ENCODE data around the gene CLDN3. TPM values are rescaled to one million over a fixed set of nuclear protein-coding genes. Genes with fewer than 3 reads are reported as not detected.
"Not testable (repeated sequence)": the region's sequence is repeated elsewhere in the genome, so short reads cannot be mapped to it uniquely, and the experiment has no call there.

CLDN3 gene, protein sequence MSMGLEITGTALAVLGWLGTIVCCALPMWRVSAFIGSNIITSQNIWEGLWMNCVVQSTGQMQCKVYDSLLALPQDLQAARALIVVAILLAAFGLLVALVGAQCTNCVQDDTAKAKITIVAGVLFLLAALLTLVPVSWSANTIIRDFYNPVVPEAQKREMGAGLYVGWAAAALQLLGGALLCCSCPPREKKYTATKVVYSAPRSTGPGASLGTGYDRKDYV
- not detected for polyA plus RNA-seq

DNA sequence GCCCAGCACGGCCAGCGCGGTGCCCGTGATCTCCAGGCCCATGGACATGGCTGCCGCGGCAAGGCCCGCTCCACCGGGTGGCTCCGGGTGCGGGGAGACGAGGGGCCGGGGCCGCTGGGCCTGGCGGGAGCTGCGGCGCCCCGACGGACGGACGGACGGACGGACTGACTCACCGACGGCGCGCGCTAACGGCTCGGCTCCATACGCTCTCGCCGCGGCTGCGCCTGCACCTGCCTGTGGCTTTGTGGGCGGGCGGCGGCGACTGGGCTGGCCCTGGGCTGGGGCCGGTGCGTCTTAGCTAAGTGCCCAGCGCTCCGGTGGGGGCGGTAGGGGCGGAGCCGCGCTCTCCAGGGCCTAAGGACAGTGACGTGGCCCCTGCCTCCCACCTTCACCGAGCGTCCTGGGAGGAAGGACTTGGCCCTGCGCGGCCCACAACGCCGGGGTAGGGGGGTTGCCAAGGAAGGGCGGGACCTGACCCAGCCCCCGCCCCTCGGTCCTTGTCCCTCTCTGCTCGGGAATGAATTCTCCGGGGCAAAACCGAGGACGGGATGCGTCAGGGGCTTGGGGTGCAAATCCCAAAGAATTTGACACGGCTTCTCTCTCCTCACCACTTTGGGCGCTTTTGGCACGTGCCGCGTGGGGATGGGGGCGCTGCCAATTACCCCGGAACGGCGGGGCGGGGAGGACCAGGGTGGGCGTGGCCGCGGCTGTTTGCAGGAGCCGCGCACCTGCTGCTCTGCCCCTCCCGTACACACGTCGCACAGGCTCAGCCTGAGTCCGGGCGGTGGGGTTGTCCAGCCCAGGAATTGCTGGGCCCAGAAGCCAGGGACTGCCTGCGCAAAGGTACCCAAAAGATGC lies at the start of gene CLDN3:
Gene CLDN3 (minus strand): TSS at position 269 of the 858 bp plus-strand sequence. CDS start 221 bp downstream, at position 48.
- Mint-ChIP-seq H3K9me3 (peaks cover 0 to 5% (median 3%) of the 10 kb centered on the region in 3 donors), H3K27ac (no peak within 1 kb of the TSS), H3K4me1 (peaks cover 0 to 2% (median 0%) of the 10 kb centered on the region in 3 donors), H3K27me3 (peaks cover 23% of the 10 kb centered on the region), H3K36me3 (peaks cover 4% of the 10 kb centered on the region), H3K4me3 (peak within 1 kb of the TSS; percentile 24 to 77 (median 54))

DNA sequence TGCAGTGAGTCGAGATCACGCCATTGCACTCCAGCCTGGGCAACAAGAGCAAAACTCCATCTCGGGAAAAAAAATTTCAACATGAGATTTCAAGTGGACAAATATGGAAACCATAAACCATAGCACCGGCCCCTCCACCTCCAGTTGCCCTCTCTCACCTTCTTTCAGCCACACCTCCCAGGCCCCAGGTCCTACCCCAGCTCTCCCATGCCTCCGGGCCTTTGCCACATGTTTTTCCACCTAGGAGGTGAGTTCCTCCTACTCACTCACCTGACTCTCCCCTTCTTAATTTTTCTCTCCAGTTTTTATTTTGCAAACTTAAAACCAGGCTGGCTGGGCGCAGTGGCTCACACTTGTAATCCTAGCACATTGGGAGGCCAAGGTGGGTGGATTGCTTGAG lies 47.1 kb upstream of the CLDN3 start:
- H3K4me3 Mint-ChIP-seq = no peak overlapping the region
- H3K4me1 Mint-ChIP-seq = peaks cover 0 to 6% (median 0%) of the 10 kb centered on the region in 3 donors
- H3K27me3 Mint-ChIP-seq = peaks cover 4% of the 10 kb centered on the region
- no peak overlapping the region for H3K27ac Mint-ChIP-seq
- peaks cover 2 to 16% (median 10%) of the 10 kb centered on the region in 3 donors for H3K9me3 Mint-ChIP-seq
- peaks cover 5% of the 10 kb centered on the region for H3K36me3 Mint-ChIP-seq

DNA sequence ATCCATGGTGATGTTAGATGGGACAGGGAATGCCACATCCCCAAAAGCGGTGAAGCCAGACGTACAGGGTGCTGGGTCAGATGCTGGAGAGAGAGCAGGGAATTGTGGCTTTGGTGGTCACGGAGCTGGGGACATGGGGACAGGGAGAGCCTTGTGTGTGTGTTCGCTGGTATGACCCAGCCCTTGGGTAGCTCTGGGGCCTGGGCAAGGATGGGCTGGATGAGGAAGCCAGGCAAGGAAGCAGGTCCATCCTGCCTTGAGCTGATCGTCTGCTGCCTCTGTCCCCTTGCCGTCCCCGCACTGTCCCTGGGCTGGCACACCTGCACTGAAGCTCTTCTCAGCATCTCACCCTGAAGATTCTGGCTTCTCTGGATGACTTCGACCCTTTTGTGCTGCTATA lies 45.4 kb upstream of the CLDN3 start:
- no peak overlapping the region for H3K27ac Mint-ChIP-seq

DNA sequence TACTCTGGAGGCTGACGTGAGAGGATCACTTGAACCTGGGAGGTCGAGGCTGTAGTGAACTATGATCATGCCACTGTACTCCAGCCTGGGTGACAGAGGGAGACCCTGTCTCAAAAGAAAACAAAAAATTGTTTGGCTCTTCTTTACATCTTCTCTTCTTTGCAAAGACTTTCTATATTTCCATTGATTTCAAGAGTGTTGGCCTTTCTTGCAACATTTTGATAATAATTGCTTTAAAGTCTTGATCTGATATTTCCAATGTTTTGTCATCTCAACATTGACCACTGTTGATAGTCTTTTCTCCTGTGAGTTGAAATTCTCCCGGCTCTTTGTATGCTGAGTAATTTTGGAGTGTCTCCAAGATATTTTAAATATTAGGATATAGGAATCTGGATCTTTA lies 42.9 kb upstream of the CLDN3 start:
- Mint-ChIP-seq H3K4me3 (no peak overlapping the region), H3K4me1 (peaks cover 0 to 2% (median 0%) of the 10 kb centered on the region in 3 donors), H3K27ac (no peak overlapping the region), H3K9me3 (peaks cover 2 to 16% (median 10%) of the 10 kb centered on the region in 3 donors), H3K27me3 (peaks cover 9% of the 10 kb centered on the region), H3K36me3 (peaks cover under 1% of the 10 kb centered on the region)

More for the DNA sequence above, 45.4 kb upstream of the CLDN3 start:
- Mint-ChIP-seq H3K9me3 (peaks cover 2 to 16% (median 10%) of the 10 kb centered on the region in 3 donors), H3K4me3 (no peak overlapping the region), H3K27me3 (peaks cover 9% of the 10 kb centered on the region), H3K4me1 (peaks cover 0 to 4% (median 0%) of the 10 kb centered on the region in 3 donors), H3K36me3 (peaks cover 2% of the 10 kb centered on the region)

DNA sequence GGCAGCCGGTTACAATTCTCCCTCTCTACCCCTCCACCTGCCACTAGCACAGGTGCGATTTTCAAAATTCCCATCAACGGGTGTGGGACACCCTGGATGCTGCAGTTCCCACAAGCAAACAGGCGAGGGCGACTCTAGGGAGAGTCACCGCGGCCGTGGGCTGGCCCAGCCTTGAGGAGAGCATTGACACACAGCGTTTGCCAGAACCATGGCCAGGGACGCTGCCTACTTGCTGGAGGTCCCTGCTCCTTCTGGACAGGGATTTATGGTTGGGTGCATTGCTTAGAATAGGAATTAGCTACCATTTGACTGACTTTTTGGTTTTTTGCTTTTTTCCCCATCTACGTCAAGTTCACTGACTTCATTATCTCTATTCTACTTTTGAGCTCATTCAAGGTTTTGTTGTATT lies 41.7 kb upstream of the CLDN3 start:
- peaks cover 9% of the 10 kb centered on the region for H3K27me3 Mint-ChIP-seq
- H3K4me3 Mint-ChIP-seq = no peak overlapping the region
- no peaks in the 10 kb centered on the region for H3K36me3 Mint-ChIP-seq
- peaks cover 2 to 16% (median 10%) of the 10 kb centered on the region in 3 donors for H3K9me3 Mint-ChIP-seq
- peaks cover 0 to 2% (median 0%) of the 10 kb centered on the region in 3 donors for H3K4me1 Mint-ChIP-seq
- no peak overlapping the region for H3K27ac Mint-ChIP-seq

DNA sequence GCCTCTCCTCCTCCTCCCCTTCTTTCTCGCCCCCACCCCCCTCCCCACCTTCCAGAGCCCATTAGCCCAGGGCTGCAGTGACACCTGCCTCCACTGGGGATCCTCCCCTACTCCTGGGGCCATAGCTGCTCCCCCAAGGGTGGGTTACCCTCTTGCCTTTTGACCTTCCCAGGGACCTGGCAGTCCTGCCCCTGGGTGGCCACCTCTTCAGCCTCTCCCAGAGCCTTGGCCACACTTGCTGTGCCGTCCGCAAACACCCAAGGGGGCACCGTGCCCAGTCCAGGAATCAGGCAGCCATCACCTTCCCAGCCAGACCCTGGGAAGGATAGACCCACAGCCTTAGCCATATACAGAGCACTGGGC lies 40.9 kb upstream of the CLDN3 start:
- Mint-ChIP-seq H3K4me1 (peaks cover 0 to 2% (median 0%) of the 10 kb centered on the region in 3 donors), H3K36me3 (no peaks in the 10 kb centered on the region), H3K27ac (no peak overlapping the region), H3K4me3 (peak overlapping the region in 1 of 4 donors; percentile 45), H3K9me3 (peaks cover 2 to 16% (median 10%) of the 10 kb centered on the region in 3 donors), H3K27me3 (peaks cover 9% of the 10 kb centered on the region)

DNA sequence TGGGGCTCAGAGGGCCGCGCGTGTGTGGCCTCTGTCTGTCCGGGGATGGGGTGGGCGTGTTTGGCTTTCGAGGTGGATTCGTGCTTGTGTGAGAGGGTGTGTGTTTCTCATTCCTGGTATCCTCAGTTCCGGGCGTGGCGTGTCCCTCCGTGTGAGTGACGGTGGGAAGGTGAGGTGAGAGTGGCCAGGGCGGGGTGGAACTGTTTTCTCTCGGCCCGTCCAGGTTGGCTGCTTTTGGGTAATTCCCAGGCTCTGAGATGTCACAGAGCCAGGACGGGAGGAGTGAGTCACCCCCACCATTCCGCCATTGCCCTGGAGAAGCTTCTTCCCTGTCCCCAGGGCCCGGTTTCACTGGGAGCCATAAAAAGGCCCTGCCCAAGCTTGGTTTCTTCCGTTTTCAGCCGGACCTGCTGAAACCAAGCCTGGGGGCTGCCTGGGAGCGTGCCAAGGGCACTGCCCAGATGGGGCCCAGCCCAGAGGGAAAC lies 39.4 kb upstream of the CLDN3 start:
- H3K9me3 Mint-ChIP-seq = peaks cover 2 to 13% (median 10%) of the 10 kb centered on the region in 3 donors
- no peak overlapping the region for H3K4me3 Mint-ChIP-seq
- no peak overlapping the region for H3K27ac Mint-ChIP-seq
- H3K4me1 Mint-ChIP-seq = peaks cover 0 to 2% (median 0%) of the 10 kb centered on the region in 3 donors
- no peaks in the 10 kb centered on the region for H3K36me3 Mint-ChIP-seq
- peaks cover 9% of the 10 kb centered on the region for H3K27me3 Mint-ChIP-seq

DNA sequence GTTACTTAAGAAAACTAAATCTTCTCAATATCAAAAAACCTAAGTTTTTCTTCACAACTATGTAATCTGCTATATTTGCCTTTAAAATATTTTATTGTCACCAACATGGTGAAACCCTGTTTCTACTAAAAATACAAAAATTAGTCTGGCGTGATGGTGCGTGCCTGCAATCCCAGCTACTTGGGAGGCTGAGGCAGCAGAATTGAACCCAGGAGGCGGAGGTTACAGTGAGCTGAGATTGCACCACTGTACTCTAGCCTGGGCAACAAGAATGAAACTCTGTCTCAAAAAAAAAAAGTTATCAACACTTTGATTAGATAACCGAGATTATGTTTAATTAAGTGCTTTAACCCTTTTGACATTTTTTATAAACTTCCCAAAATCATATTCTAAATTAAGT lies 32.4 kb upstream of the CLDN3 start:
- no peak overlapping the region for H3K4me3 Mint-ChIP-seq
- no peaks in the 10 kb centered on the region for H3K27me3 Mint-ChIP-seq
- no peaks in the 10 kb centered on the region for H3K4me1 Mint-ChIP-seq
- H3K9me3 Mint-ChIP-seq = peaks cover 0 to 2% (median 0%) of the 10 kb centered on the region in 3 donors
- H3K36me3 Mint-ChIP-seq = no peaks in the 10 kb centered on the region
- H3K27ac Mint-ChIP-seq = no peak overlapping the region

DNA sequence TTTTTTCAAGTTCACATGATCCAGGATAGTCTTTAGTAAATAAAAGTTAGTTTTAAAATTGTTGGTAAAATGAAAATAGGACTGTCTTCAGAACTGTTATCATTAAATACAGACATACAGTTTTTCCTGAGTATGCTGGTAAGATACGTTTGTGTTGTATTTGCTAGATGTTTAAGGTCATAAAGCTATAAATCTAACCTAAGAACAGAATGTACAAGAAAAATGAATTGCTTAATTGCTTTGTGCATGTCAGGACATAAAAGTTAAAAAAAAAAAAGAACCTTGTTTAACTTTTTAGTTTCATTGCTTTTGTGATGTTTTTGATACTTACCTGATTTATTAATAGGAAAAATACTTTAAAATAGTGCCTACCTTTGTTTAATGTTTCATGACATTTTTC lies 31.5 kb upstream of the CLDN3 start:
- H3K9me3 Mint-ChIP-seq = peaks cover 0 to 2% (median 0%) of the 10 kb centered on the region in 3 donors
- H3K4me3 Mint-ChIP-seq = no peak overlapping the region
- H3K36me3 Mint-ChIP-seq = no peaks in the 10 kb centered on the region
- H3K27me3 Mint-ChIP-seq = no peaks in the 10 kb centered on the region
- no peaks in the 10 kb centered on the region for H3K4me1 Mint-ChIP-seq
- H3K27ac Mint-ChIP-seq = no peak overlapping the region

DNA sequence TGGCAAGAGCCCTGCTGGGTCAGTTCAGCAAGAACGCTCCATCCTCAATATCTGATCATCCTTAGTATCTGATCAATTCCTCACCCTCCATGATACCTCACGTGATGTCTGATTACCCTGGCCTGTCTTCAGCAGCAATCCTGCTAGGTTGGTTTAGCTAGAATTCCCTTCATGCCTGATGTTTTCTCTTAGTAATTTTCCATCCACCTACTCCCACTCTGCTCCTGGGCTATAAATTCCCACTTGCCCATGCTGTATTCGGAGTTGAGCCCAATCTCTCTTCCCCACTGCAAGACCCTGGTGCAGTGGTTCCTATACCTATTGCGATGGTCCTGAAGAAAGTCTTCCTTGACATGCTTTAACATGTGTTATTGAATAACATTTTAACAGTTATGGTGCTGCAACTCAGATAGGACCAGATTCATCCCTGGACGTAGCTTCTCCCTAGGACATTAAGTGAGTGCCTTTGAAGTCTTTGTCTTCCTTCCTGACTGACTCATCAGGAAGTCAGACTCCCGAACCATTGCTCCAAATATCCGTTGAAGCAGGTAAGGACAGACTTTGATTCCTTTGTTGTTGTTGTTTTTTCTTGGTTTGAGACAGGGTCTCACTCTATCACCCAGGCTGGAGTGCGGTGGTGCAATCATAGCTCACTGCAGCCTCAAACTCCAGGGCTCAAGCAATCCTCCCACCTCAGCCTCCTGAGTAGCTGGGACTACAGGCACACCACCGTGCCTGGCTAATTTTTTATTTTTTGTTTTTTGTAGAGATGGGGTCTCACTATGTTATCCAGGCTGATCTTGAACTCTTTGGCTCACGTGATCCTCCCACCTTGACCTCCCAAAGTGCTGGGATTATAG lies 29.4 kb upstream of the CLDN3 start:
- Mint-ChIP-seq H3K9me3 (peaks cover 0 to 2% (median 0%) of the 10 kb centered on the region in 3 donors), H3K4me3 (no peak overlapping the region), H3K27ac (no peak overlapping the region), H3K36me3 (no peaks in the 10 kb centered on the region), H3K4me1 (no peaks in the 10 kb centered on the region), H3K27me3 (no peaks in the 10 kb centered on the region)

DNA sequence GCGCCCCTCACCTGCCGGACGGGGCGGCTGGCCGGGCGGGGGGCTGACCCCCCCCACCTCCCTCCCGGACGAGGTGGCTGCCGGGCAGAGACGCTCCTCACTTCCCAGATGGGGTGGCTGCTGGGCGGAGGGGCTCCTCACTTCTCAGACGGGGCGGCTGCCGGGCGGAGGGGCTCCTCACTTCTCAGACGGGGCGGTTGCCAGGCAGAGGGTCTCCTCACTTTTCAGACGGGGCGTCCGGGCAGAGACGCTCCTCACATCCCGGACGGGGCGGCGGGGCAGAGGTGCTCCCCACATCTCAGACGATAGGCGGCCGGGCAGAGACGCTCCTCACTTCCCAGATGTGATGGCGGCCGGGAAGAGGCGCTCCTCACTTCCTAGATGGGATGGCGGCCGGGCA lies 27.1 kb upstream of the CLDN3 start:
- H3K9me3 Mint-ChIP-seq, H3K4me1 Mint-ChIP-seq, H3K36me3 Mint-ChIP-seq, H3K27me3 Mint-ChIP-seq, H3K27ac Mint-ChIP-seq, H3K4me3 Mint-ChIP-seq: not testable (repeated sequence)

DNA sequence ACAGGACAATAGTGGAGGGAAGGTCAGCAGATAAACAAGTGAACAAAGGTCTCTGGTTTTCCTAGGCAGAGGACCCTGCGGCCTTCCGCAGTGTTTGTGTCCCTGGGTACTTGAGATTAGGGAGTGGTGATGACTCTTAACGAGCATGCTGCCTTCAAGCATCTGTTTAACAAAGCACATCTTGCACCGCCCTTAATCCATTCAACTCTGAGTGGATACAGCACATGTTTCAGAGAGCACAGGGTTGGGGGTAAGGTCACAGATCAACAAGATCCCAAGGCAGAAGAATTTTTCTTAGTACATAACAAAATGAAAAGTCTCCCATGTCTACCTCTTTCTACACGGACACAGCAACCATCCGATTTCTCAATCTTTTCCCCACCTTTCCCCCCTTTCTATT lies 26.6 kb upstream of the CLDN3 start:
- H3K27ac Mint-ChIP-seq, H3K4me3 Mint-ChIP-seq, H3K9me3 Mint-ChIP-seq, H3K36me3 Mint-ChIP-seq, H3K4me1 Mint-ChIP-seq, H3K27me3 Mint-ChIP-seq: not testable (repeated sequence)

DNA sequence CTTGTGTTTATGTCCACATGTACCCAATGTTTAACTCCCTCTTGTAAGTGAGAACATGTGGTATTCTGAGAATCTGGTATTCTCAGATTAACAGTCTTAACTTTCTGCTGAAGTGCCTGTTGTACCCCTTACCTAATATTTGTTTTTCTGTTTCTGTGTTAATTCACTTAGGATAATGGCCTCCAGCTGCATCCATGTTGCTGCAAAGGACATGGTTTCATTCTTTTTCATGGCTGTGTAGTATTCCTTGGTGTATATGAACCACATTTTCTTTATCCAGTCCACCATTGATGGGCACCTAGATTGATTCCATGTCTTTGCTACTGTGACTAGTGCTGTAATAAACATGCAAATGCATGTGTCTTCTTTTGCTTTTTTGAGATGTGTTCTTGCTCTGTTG lies 25.1 kb upstream of the CLDN3 start:
- not testable (repeated sequence) for H3K4me3 Mint-ChIP-seq, H3K27me3 Mint-ChIP-seq, H3K27ac Mint-ChIP-seq, H3K4me1 Mint-ChIP-seq, H3K9me3 Mint-ChIP-seq, H3K36me3 Mint-ChIP-seq

DNA sequence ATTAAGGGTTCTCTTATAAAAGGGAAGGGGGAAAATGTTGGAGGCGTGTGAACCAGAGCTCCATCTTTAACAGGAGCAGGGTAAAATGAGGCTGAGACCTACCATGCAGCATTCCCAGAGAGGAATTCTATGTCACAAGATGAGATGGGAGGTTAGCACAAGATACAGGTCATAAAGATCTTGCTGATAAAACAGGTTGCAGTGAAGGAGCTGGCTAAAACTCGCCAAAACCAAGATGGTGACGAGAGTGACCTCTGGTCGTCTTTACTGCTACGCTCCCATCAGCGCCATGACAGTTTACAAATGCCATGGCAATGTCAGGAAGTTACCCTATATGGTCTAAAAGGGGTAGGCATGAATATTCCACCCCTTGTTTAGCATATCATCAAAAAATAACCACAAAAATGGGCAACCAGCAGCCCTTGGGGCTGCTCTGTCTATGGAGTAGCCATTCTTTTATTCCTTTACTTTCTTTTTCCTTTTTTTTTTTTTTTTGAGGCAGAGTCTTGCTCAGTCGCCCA lies 21.2 kb upstream of the CLDN3 start:
- not testable (repeated sequence) for H3K4me3 Mint-ChIP-seq, H3K4me1 Mint-ChIP-seq, H3K36me3 Mint-ChIP-seq, H3K27ac Mint-ChIP-seq, H3K27me3 Mint-ChIP-seq, H3K9me3 Mint-ChIP-seq

DNA sequence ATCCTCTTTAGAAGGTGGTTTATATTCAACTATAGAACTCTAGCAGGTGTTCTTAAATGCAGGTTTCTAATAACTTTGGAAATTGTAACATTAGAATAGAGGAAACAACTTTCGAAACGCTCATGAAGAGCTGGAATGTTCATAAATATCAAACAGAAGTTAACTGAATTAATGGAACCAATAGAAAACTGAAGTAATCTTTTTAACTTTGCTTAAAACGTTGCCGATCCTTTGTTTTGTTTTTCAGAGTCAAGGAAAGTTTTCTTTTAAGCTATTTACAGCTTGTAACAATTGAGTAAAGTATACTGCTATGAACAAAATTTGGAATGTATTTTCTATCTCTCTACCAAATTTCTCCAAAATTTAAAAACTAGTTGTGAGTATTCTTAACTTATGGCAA lies 19.0 kb upstream of the CLDN3 start:
- H3K4me1 Mint-ChIP-seq = no peaks in the 10 kb centered on the region
- H3K4me3 Mint-ChIP-seq = no peak overlapping the region

More for the DNA sequence above, 19.0 kb upstream of the CLDN3 start:
- peaks cover 0 to 8% (median 0%) of the 10 kb centered on the region in 3 donors for H3K9me3 Mint-ChIP-seq
- H3K27ac Mint-ChIP-seq = no peak overlapping the region
- H3K36me3 Mint-ChIP-seq = no peaks in the 10 kb centered on the region
- H3K27me3 Mint-ChIP-seq = no peaks in the 10 kb centered on the region
